Measurements from ENCODE around the gene RPL5.

- TF ChIP-seq ZSCAN23 (tag by site-specific recombination; IDR thresholded peaks at IDR 0.05) (no peak), HOXC10 (CRISPR knock-in tag; IDR thresholded peaks at IDR 0.05) (no peak), ZNF837 (tag by site-specific recombination; IDR thresholded peaks at IDR 0.05) (no peak), EGR2 (tag by site-specific recombination; IDR thresholded peaks at IDR 0.05; ENCODE audit: low read depth) (no peak), CTCF (tag by site-specific recombination; IDR thresholded peaks at IDR 0.05) (no peak), ZNF155 (tag by site-specific recombination; IDR thresholded peaks at IDR 0.05) (no peak), ZBTB8A (tag by site-specific recombination; IDR thresholded peaks at IDR 0.05) (no peak)
- TF ChIP-seq, protein P1, sequence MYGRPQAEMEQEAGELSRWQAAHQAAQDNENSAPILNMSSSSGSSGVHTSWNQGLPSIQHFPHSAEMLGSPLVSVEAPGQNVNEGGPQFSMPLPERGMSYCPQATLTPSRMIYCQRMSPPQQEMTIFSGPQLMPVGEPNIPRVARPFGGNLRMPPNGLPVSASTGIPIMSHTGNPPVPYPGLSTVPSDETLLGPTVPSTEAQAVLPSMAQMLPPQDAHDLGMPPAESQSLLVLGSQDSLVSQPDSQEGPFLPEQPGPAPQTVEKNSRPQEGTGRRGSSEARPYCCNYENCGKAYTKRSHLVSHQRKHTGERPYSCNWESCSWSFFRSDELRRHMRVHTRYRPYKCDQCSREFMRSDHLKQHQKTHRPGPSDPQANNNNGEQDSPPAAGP (tag by site-specific recombination; IDR thresholded peaks at IDR 0.05): no peak
Measured at GRCh38 chr1:92817137-92817697, 14.6 kb upstream of the RPL5 start.
